ENCODE measurements around the gene GFAP.

GFAP gene

GRCh38 chr17:44925731-44926697 lies 10.7 kb upstream of the GFAP start:
- Histone ChIP-seq H3K36me3 (ENCODE audit: insufficient read depth, low read length) (peaks cover 36% of the 10 kb centered on the region), H3K9ac (ENCODE audit: low read depth, low read length) (no peak overlapping the region), H3K4me1 (ENCODE audit: insufficient read depth, low read length) (peaks cover 3% of the 10 kb centered on the region), H3K9me3 (ENCODE audit: control insufficient read depth, insufficient read depth, low read length) (no peaks in the 10 kb centered on the region)

- Histone ChIP-seq H3K9me3 (ENCODE audit: control insufficient read depth, insufficient read depth, low read length) (no peaks in the 10 kb centered on the region), H3K9ac (ENCODE audit: low read depth, low read length) (no peak overlapping the region), H3K36me3 (ENCODE audit: insufficient read depth, low read length) (peaks cover 25% of the 10 kb centered on the region), H3K4me1 (ENCODE audit: insufficient read depth, low read length) (peaks cover 12% of the 10 kb centered on the region)
Measured at GRCh38 chr17:44924107-44924544, 8.8 kb upstream of the GFAP start.

GRCh38 chr17:44922746-44923470 lies 7.6 kb upstream of the GFAP start:
- H3K9me3 ChIP-seq (ENCODE audit: control insufficient read depth, insufficient read depth, low read length): no peaks in the 10 kb centered on the region
- H3K36me3 ChIP-seq (ENCODE audit: insufficient read depth, low read length): peaks cover 13% of the 10 kb centered on the region; the same call in 1 of the 2 replicates
- no peak overlapping the region for H3K9ac ChIP-seq (ENCODE audit: low read depth, low read length)
- H3K4me1 ChIP-seq (ENCODE audit: insufficient read depth, low read length): peaks cover 12% of the 10 kb centered on the region

- Histone ChIP-seq H3K36me3 (ENCODE audit: insufficient read depth, low read length) (0 out of 2 replicates have a peak, but pooled peaks cover 6% of the 10 kb centered on the region), H3K9ac (ENCODE audit: low read depth, low read length) (no peak overlapping the region), H3K9me3 (ENCODE audit: control insufficient read depth, insufficient read depth, low read length) (no peaks in the 10 kb centered on the region), H3K4me1 (ENCODE audit: insufficient read depth, low read length) (peaks cover 12% of the 10 kb centered on the region)
Measured at GRCh38 chr17:44922136-44922535, 6.8 kb upstream of the GFAP start.

GRCh38 chr17:44921122-44921882 lies 6.0 kb upstream of the GFAP start:
- 0 out of 2 replicates have a peak, but pooled peaks cover 5% of the 10 kb centered on the region for H3K36me3 ChIP-seq (ENCODE audit: insufficient read depth, low read length)
- no peak overlapping the region for H3K9ac ChIP-seq (ENCODE audit: low read depth, low read length)
- no peaks in the 10 kb centered on the region for H3K9me3 ChIP-seq (ENCODE audit: control insufficient read depth, insufficient read depth, low read length)
- H3K4me1 ChIP-seq (ENCODE audit: insufficient read depth, low read length): peaks cover 12% of the 10 kb centered on the region

- no peaks in the 10 kb centered on the region for H3K9me3 ChIP-seq (ENCODE audit: control insufficient read depth, insufficient read depth, low read length)
- no peak overlapping the region for H3K9ac ChIP-seq (ENCODE audit: low read depth, low read length)
- H3K36me3 ChIP-seq (ENCODE audit: insufficient read depth, low read length): no peaks in the 10 kb centered on the region
- H3K4me1 ChIP-seq (ENCODE audit: insufficient read depth, low read length): peaks cover 12% of the 10 kb centered on the region
Measured at GRCh38 chr17:44920565-44920940, 5.3 kb upstream of the GFAP start.

GRCh38 chr17:44919885-44920564 lies 4.7 kb upstream of the GFAP start:
- Histone ChIP-seq H3K9ac (ENCODE audit: low read depth, low read length) (no peak overlapping the region), H3K9me3 (ENCODE audit: control insufficient read depth, insufficient read depth, low read length) (no peaks in the 10 kb centered on the region), H3K4me1 (ENCODE audit: insufficient read depth, low read length) (peaks cover 12% of the 10 kb centered on the region), H3K36me3 (ENCODE audit: insufficient read depth, low read length) (no peaks in the 10 kb centered on the region)

- H3K36me3 ChIP-seq (ENCODE audit: insufficient read depth, low read length): no peaks in the 10 kb centered on the region
- H3K9me3 ChIP-seq (ENCODE audit: control insufficient read depth, insufficient read depth, low read length): no peaks in the 10 kb centered on the region
- peaks cover 12% of the 10 kb centered on the region for H3K4me1 ChIP-seq (ENCODE audit: insufficient read depth, low read length)
- H3K9ac ChIP-seq (ENCODE audit: low read depth, low read length): no peak overlapping the region
Measured at GRCh38 chr17:44919411-44919810, 4.1 kb upstream of the GFAP start.

- Histone ChIP-seq H3K9me3 (ENCODE audit: control insufficient read depth, insufficient read depth, low read length) (no peaks in the 10 kb centered on the region), H3K36me3 (ENCODE audit: insufficient read depth, low read length) (no peaks in the 10 kb centered on the region), H3K9ac (ENCODE audit: low read depth, low read length) (no peak overlapping the region), H3K4me1 (ENCODE audit: insufficient read depth, low read length) (peaks cover 17% of the 10 kb centered on the region)
Measured at GRCh38 chr17:44918006-44918405, 2.7 kb upstream of the GFAP start.

- Histone ChIP-seq H3K4me1 (ENCODE audit: insufficient read depth, low read length) (peaks cover 17% of the 10 kb centered on the region), H3K9me3 (ENCODE audit: control insufficient read depth, insufficient read depth, low read length) (no peaks in the 10 kb centered on the region), H3K9ac (ENCODE audit: low read depth, low read length) (no peak overlapping the region), H3K36me3 (ENCODE audit: insufficient read depth, low read length) (no peaks in the 10 kb centered on the region)
Measured at GRCh38 chr17:44917456-44917855, 2.2 kb upstream of the GFAP start.

- no peak overlapping the region for H3K9ac ChIP-seq (ENCODE audit: low read depth, low read length)
- no peaks in the 10 kb centered on the region for H3K36me3 ChIP-seq (ENCODE audit: insufficient read depth, low read length)
- H3K9me3 ChIP-seq (ENCODE audit: control insufficient read depth, insufficient read depth, low read length): no peaks in the 10 kb centered on the region
Measured at GRCh38 chr17:44916781-44917241, 1.5 kb upstream of the GFAP start.

GRCh38 chr17:44915862-44916780 lies 821 bp upstream of the GFAP start:
- H3K9ac ChIP-seq (ENCODE audit: low read depth, low read length): no peak overlapping the region
- H3K9me3 ChIP-seq (ENCODE audit: control insufficient read depth, insufficient read depth, low read length): no peaks in the 10 kb centered on the region
- peaks cover 15% of the 10 kb centered on the region for H3K4me1 ChIP-seq (ENCODE audit: insufficient read depth, low read length)
- H3K36me3 ChIP-seq (ENCODE audit: insufficient read depth, low read length): no peaks in the 10 kb centered on the region

More at GRCh38 chr17:44916781-44917241, 1.5 kb upstream of the GFAP start:
- H3K4me1 ChIP-seq (ENCODE audit: insufficient read depth, low read length): peaks cover 17% of the 10 kb centered on the region
